Stimulated activated CD8-positive, alpha-beta memory T cell treated with anti-CD3 and anti-CD28 coated beads, Interleukin-7, amount 100 ng/mL, for 24 hours (primary cell): Measurements from ENCODE around the gene IFITM5.
"Not testable (repeated sequence)": the region's sequence is repeated elsewhere in the genome, so short reads cannot be mapped to it uniquely, and the experiment has no call there.

Experiments used
- DNase-seq: peaks from one replicate; pipeline ENCODE4 v3.0.0-alpha.2; 2020; ENCODE audit warnings: low read depth

IFITM5 gene

DNA sequence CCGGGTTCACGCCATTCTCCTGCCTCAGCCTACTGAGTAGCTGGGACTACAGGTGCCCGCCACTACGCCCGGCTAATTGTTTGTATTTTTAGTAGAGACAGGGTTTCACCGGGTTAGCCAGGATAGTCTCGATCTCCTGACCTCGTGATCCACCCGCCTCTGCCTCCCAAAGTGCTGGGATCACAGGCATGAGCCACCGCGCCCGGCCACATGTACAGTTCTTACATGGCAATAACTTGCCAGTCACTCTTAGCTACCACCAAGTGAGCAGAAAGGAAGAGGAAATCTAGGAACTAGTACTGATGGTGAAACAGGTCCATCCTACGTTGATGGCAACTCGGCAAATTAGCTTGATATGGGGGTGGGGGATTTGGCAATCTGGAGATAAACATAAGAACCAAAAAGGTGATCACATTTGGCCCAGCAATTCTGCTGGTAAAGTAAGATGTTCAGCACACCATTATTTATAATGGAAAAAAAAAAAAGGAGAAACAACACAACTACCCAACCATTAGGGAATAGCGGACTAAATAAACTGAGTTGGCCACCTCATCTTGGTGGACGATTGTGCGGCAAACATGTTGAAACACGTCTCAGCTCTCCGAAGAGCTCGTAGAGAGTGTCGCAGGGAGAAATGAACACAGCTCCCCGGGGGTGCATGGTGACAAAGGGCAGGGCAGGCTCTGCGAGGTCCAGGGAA is 15.8 kb downstream of the IFITM5 start:
- DNase-seq = no peak

DNA sequence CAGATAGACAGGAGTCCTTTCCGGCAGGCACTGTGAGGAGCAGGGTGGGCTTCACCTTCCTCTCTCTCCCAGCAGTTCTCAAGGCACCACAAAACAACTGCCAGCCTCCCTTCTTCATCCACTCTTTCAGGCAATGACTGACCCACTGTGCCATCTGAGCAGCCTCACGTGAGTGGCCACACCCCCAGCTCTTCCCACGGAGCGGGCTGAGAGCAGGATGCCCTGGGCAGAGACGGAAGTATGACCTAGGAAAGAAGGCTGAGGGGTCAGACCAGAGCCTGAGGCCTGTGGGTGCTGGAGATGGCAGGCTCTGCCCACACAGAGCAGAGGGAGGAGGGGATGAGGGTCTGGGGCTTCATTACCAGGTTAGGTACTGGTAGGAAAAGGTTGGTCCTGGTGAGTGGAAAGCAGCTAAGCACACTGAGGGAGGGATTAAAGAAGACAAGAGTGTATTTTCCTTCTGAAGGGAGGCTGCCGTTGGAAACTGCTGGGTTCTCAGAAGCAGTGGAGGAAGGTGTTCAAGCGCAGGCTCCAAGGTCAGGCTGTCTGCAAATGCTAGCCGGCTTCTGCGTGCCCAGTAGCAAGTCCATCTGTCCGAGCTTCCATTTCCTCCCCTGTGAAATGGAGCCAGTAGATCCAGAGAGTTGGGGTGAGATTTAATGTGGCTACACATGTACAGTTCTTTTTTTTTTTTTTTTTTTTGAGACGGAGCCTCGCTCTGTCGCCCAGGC is 16.5 kb downstream of the IFITM5 start:
- DNase-seq = no peak

DNA sequence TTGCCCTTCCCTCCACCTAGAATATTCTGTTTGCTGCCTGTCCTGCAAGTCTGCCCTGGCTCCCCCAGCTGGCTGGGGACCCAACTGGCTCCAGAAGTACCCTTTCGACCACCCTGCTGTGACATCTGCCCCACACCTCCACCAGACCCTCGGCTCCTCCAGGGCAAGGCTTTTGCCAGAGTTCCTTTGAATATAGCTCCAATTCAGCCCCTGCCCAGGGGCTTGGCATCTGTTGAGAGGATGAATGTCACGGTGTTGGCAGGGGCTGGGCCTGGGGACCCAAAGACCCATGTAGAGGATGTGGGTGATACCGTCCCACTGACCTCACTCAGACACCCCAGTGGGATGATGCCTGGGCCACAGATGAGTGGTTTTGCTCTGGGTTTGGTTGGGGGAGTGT is 17.2 kb downstream of the IFITM5 start:
- DNase-seq = no peak

DNA sequence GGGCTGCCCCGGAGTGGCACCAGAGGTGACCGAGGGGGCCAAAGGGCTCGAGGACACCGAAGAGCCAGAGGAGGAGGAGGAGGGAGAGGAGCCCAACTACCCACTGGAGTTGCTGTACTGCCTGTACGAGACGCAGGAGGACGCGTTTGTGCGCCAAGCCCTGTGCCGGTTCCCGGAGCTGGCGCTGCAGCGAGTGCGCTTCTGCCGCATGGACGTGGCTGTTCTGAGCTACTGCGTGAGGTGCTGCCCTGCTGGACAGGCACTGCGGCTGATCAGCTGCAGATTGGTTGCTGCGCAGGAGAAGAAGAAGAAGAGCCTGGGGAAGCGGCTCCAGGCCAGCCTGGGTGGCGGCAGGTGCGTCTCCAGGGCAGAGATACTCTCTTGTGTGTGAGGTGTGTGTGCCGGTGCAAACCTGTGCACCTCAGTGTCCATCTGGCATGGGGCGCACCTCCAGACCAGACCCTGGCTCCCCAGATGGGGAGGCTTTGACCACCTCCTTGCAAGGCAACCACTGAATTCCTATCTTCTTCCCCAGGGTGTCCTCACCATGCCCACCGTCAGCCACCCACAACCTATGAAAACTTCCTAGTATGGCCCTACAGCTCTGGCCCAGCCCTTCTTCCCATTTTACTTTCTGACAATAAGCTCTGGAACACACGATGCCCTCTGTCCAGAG is 17.7 kb downstream of the IFITM5 start:
- no peak for DNase-seq

DNA sequence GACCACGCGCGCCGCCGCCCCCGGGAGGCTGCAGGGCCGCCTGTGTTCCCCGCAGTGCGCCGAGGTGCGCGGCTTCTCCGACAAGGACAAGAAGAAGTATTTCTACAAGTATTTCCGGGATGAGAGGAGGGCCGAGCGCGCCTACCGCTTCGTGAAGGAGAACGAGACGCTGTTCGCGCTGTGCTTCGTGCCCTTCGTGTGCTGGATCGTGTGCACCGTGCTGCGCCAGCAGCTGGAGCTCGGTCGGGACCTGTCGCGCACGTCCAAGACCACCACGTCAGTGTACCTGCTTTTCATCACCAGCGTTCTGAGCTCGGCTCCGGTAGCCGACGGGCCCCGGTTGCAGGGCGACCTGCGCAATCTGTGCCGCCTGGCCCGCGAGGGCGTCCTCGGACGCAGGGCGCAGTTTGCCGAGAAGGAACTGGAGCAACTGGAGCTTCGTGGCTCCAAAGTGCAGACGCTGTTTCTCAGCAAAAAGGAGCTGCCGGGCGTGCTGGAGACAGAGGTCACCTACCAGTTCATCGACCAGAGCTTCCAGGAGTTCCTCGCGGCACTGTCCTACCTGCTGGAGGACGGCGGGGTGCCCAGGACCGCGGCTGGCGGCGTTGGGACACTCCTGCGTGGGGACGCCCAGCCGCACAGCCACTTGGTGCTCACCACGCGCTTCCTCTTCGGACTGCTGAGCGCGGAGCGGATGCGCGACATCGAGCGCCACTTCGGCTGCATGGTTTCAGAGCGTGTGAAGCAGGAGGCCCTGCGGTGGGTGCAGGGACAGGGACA is 18.4 kb downstream of the IFITM5 start:
- no peak for DNase-seq

DNA sequence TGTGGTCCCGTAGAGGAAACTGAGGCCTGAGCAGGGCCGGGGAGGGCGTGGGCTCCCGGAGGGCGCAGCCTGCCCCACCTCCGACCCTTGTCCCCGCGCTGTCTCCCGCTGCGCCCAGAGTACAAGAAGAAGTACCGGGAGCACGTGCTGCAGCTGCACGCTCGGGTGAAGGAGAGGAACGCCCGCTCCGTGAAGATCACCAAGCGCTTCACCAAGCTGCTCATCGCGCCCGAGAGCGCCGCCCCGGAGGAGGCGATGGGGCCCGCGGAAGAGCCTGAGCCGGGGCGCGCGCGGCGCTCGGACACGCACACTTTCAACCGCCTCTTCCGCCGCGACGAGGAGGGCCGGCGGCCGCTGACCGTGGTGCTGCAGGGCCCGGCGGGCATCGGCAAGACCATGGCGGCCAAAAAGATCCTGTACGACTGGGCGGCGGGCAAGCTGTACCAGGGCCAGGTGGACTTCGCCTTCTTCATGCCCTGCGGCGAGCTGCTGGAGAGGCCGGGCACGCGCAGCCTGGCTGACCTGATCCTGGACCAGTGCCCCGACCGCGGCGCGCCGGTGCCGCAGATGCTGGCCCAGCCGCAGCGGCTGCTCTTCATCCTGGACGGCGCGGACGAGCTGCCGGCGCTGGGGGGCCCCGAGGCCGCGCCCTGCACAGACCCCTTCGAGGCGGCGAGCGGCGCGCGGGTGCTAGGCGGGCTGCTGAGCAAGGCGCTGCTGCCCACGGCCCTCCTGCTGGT is 19.2 kb downstream of the IFITM5 start:
- DNase-seq = no peak

DNA sequence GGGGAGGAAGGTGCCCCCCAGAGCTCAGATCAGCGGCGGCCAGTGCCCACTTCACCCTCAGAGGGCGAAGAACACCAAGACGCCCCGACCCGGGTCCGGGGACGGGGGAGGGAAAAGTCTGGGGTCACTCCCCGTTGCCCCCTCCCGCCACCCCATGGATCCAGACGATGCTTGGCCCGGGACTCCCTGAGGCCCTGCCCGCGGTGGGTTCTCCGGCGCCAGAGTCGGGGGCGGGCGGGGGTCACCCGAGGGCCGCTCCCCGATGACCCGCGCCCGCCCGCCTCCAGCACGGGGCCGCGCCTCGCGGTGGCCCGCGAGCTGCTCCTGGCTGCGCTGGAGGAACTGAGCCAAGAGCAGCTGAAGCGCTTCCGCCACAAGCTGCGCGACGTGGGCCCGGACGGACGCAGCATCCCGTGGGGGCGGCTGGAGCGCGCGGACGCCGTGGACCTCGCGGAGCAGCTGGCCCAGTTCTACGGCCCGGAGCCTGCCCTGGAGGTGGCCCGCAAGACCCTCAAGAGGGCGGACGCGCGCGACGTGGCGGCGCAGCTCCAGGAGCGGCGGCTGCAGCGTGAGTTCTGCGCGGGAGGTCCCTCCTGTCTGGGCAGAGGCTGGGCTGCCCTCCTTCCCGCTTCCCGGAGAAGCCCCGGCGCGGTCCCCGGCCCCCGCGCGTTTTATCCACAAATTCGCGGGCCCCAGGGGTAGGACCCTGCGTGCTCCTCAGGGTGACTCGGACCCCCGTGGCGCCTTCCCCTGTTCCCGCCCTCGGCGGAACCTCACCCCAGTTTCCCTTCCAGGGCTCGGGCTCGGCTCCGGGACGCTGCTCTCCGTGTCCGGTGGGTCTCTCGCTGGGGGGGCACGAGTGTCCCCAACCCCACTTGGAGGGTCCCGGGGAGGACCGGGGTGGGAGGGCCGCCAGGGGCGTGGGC is 20.0 kb downstream of the IFITM5 start:
- no peak for DNase-seq

DNA sequence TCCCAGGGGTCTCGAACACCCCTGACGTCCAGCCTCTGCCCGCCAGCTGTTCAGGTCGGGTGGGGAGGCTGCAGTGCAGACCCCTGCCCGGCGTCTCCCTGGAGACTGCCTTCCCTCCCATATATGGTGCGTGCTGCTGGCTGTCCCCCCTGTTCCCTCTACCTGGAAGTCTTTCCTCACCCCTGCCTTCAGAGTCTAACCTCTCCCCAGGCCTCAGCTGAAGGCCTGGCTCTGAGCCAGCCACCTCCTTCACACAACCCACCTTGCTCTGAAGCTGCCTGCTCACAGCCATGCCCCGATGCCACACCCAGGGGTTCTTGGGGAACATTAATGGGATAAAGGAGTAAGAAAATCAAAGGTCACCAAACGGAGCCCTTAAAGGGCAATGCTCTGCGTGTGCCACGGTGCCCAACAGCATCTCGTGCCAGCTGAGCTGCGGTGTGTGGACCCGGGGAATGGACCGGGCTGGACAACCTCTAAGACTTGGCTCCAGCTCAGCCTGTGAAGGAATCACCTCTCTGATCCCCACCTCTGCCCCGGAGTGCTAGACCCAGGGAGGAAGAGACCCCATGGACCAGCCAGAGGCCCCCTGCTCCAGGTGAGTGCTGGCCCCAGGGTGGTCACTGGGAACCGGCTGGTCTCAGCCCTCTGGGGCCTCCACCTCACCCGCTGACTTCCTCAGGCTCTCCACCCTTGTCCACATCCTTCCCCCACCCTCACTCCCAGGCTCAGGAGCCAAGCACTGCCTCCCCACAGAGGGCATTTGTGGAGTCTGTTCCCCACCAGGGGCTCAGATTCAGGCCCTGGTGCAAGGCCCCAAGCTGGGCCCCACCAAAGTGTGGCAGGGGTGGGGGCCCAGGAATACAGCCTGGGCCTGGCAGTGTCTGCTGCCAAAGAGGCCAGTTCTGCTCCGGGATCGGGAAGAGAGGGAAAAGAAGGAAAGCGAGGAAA is 21.1 kb downstream of the IFITM5 start, which contains the start of gene NLRP6:
Gene NLRP6, plus strand, starts transcription at position 407 of the 951 bp plus-strand sequence. Its CDS starts 163 bp downstream, at position 570.
- DNase-seq = no peak

DNA sequence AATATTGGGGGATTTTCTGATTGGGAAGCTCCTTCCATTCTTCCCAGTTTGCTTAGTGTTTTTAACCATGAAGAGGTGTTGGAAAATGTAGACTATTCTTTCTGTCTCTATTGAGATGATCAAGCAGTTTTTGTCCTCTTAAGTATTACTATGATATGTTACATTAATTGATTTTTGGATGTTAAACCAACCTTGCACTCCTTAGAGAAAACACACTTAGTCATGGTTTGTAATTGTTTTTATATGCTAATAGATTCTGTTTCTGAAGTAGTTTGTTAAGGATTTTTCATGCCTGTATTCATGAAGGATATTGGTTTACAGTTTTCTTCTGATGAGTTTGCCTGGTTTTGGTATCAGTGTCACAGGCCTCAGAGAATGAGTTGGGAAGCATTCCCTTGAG is 23.1 kb downstream of the IFITM5 start:
- DNase-seq = no peak

DNA sequence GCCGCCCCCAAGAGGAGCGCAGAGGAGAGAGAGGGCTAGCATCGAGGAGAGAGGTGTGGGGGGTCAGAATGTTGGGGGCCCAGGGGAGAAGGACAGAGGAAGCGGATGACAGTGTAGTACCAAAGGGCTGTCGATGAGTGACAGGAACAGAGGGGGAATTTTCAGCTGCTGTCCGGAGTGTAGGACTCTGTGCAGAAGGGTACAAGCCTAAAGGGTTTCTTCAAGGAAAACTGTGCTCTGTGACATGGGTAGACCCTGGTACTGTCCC is 26.5 kb downstream of the IFITM5 start:
- DNase-seq = no peak

DNA sequence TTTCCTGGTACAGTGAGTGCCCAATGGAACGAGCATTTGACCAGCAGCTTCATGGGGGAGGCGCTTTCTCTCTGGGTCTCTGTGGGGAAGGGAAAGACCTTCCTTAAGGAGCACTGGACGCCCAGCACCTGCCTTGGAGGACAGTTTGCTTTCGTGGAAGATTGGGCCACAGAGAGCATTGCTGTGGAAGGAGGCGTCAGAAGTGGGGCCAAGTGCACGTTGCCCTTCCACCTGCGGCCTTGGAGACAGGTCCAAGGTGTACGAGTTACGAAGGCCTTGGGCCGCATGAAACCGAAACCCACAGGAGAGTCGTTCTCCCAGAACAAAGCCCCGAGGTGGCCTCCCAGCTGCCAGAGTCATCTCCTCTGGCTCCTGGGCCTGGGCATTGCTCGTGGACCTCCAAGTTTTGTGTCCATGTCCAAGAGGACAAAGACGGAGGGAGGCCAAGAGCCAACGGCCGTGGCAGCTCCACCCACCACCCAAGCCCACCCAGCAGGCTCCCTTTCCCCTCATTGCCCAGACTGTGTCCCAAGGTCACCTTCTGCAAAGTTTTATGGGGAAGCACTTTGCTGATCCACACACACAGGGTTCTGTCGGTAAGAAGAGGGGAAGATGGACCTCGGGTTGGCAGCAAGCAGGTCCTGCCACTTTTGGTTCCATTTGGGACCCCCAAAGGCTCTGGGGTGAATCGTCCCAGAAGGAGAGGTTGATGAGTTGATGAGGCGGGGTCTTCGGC is 27.0 kb downstream of the IFITM5 start:
- no peak for DNase-seq

DNA sequence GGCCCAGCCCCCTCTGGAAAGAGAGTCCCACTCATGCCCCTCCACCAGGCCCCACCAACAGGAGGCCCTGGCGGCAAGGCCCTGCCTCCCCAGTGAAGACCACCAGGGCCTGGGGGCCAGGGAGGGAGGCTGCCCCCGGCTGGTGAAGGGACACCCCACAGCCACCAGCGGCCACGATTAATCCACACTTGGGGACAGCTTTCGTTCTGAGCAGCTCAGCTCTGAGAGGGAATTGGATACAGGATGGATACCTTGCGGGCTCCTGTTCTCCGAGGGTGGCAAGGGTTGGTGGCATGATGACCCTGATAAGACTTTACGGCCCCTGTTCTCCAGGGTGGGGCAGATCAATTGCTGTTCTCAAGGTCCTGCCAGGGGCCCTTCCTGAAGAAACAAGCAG is 28.0 kb downstream of the IFITM5 start:
- no peak for DNase-seq

DNA sequence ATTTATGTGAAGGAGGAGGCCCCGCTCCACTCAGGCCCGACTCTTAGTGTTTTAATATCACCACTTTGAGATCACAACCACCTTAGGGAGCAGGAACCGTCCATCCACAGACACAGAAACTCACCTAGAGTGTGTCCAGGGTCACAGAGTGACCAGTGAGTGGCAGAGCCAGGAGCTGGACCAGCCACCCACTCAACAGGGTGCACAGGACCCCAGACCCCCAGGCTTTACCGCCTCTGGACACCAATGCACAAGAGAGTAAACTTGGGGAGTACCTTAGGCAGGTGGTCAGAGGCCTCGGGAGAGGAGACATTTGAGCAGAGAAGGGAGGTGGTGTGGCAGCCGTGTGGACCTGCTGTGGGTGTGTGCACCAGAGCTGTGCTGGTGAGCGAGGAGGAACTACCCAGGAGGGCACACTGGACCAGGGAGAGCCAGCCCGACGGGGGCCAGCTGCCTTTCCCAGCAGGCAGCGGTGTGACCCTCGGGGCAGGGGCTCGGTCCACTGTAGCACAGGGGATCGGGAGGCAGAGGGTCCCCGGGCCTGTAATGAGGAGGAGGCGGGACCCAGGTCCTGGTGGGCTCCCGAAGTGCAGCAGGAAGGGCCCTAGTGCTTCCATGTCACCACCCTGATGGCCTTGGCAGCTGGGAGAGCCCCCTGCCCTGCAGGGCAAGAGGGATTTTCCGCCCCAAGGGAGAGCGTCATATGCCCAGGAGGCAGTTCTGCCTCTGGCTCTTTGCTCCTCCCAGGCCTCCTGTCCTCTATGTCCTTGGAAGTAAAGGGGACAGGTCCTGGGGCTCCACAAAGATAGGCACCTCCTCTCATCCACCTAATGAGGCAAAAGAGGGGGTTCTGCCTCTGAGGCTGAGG is 28.6 kb downstream of the IFITM5 start:
- DNase-seq = no peak

DNA sequence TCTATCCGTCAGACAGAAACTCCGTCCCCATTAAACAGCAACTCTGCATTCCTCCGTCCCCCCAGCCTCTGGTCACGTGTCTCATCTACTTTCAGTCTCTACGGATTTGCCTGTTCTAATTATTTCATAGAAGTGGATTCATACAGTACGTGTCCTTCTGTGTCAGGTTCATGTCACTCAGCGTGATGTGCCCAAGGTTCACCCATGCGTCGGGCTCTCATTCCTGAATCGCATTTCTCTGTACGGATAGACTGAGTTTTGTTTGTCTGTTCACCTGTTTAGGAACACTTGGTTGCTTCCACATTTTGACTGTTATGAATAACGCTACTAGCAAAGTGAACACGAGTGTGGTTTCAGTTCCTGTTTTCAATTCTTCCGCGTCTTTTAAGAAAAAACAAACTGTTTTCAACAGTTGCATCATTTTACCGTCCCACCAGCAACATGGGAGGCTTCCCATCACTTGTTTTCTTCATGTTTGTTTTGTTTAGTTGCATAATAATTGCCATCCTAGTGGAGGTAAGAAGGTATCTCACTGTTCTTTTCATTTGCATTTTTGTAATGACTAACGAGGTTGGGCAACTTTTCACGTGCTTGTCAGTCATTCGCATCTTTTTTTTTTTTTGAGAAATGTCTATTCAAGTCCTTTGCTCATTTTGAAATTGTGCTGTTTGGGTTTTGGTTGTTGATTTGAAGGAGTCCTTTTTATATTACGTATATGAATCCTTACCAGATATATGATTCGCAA is 30.0 kb downstream of the IFITM5 start:
- no peak for DNase-seq

DNA sequence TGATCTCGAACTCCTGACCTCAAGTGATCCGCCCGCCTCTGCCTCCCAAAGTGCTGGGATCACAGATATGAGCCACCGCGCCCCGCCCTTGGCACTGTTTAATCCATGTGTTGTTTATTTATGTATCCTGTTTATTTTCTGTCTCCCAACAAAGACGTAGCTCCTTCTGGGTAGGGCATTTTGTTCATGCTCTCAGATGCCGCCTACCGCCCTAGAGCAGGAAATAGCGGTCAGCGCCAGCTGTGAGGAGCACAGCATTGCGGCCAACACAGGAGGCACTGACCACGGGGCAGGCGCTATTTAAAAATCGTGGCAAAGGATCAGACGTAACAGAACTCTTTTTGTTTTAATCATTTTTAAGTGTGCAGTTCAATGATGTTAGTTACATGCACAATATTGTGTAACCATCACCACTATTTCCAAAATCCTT is 30.6 kb downstream of the IFITM5 start:
- DNase-seq = not testable (repeated sequence)

DNA sequence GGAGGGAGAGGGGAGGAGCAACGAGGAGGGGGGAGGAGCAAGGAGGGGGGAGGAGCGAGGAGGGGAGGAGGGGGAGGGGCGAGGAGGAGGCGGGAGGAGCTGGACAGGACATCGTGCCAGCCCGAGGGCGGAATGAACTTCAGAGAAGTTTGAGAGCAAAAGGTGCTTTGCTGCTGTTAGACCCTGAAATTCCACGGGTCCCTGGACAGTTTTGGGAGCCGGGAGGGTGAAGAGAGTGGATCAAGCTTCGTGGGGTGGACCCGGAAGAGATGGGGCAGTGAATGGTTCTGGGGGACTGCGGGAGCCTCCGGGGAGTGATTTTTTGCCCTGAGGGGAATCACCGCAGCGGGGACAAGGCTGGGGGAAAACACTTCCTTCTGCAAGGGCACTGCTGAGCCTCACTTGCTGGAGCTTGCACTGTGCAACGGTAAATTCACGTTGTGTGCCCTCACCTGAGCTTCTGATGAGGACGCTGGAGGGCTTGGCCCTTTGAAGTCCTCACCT is 31.8 kb downstream of the IFITM5 start:
- no peak for DNase-seq
